HG02943 (cell line): ENCODE measurements around the gene TAS2R41.
"Not testable (repeated sequence)": the region's sequence is repeated elsewhere in the genome, so short reads cannot be mapped to it uniquely, and the experiment has no call there.

ENCODE experiments used
- ATAC-seq: cut with Tn5 transposase; IDR thresholded peaks from one replicate; pipeline ENCODE4 v1.9.1; 2021; ENCODE audit warnings: mild to moderate bottlenecking, low read depth, moderate library complexity; ENCODE audit not compliant: unreplicated experiment

TAS2R41 gene

DNA sequence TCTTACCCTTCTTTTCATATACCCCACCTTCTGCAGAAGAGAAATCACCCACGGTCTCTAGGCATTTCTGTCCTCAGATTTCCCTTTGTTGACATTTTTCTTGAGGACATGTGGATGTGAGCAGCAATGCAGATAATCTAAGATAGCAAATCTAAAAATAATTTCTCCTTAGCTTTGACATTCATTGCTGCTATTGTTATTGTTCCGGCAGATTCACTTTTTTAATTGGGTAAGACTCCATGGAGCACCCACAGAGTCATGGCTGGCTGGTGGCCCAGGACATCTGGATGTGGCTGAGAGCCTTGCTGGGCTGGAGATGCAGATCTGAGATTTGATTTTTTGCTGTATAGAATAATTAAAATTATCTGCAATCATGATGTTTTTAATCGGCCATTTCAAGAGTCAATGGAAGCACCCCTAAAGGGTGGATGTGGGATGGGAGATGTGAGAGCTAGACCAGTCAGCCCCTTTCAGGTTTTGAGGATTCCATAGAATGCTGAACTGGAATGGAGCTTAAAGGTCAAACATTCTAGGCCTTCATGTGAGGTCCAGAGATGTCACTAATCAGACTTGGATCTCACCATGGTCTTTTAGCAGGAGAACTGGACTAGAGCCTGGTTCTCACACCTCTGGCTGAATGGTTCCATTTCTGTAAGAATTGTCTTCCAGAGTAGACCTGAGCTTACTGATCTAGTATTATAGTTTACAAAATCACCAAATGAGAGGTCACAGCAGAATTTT lies 37.5 kb downstream of the TAS2R41 start:
- no peak for ATAC-seq

- ATAC-seq = no peak
Observed at GRCh38 chr7:143516981-143517380, 39.3 kb downstream of the TAS2R41 start.

DNA sequence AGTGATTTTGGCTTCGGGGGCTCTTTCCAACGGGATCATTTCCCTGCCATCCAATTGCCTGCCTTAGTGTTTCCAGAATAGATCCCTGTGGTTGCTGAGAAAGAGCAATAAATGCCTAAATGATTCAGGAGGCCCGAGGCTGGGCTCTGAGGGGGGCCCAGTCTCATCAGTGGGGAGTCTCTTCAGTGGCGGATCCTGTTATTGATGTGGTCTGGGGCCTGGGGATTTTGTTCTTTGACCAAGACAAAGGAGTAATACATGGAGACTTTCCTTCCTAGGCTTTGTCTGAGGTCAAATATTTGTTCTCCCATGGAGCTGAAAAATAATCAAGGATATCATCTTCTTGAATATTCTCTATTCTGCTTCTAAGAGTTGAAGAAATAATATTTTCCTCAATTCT lies 40.8 kb downstream of the TAS2R41 start:
- ATAC-seq = no peak

DNA sequence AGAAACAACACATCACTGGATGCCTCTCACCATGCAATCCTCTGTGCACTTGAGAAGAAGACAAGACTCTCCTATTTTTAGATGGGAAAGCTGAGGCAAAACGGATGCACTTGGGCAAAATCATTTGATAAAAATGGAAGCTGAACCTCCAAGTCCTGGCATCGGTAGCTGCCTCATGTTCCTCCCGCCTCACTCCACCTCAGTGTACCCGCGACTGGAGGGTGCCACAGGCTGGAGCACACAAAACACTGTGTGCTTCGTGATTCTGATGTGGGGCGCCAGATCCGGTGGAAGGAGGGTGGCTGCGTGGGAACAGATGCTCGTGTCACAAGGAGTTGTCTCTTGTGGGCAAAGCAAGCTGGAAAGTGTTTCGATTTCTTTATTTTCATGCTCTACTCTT lies 41.3 kb downstream of the TAS2R41 start:
- ATAC-seq = no peak

GRCh38 chr7:143519411-143520131 lies 41.9 kb downstream of the TAS2R41 start:
- ATAC-seq = no peak

DNA sequence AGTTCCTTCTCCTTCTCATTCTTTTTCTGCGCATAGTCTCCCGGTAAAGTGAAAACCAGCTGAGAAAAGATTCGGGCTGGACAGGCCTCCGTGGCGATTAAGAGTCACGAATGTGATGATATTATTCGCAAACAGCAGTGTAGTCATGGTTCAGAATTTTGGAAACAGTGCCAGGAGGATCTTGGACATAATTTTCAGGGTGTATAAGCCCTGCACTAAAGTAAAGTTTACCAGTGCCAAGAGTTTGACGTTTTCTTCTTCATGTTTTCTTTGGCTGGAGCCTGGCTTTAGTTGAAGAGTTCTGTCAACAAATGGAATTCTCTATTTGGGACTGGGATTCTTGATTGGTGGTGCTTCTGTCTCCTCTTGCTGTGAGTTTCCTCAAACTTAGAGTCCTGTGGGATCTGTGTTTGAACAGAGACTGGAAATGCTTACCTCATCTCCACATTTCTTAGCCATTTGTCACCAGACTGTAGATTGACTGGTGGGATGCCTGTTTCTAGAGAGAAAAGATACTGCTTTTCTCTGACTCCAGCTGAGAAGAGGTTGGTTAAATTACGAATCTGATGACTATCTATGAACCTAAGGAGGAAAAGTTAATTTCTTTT lies 44.7 kb downstream of the TAS2R41 start:
- ATAC-seq = not testable (repeated sequence)
